IMR-90 (cell line): ENCODE results near the gene GLIPR1L2. TPM values are rescaled to one million over a fixed set of nuclear protein-coding genes. Genes with fewer than 3 reads are reported as not detected.

Source experiments
- ATAC-seq: fragments of 200-7000 bp; cut with Tn5 transposase; 2 replicates; pipeline ENCODE4 v1.9.1; 2020; ENCODE audit warnings: low read depth, mild to moderate bottlenecking, moderate library complexity
- BruUV-seq: library from RNA; stranded (reverse); fragments of 400-500 nt; replicated peaks from 2 replicates; lab custom pipeline; 2021; lab: Mats Ljungman, UMichigan
- CTCF ChIA-PET: fragments of 300-600 bp; formaldehyde crosslinking; extraction: SDS; loops from one replicate; lab custom pipeline; 2021; ENCODE audit warnings: antibody characterized with exemption; lab: Yijun Ruan, JAX
- POLR2A ChIA-PET: fragments of 300-600 bp; sonication (Branson Sonifier 250); formaldehyde crosslinking; loops from one replicate; lab custom pipeline; 2022; ENCODE audit warnings: antibody characterized with exemption; ENCODE audit not compliant: unreplicated experiment; lab: Charles Lee
- DNase-seq: peaks from one replicate; pipeline ENCODE4 v3.0.0; 2013
- H2AFZ ChIP-seq: replicated peaks from 2 replicates; pipeline ENCODE3; 2013; ENCODE audit warnings: low read length, mild to moderate bottlenecking; ENCODE audit not compliant: poor library complexity
- H2AK5ac ChIP-seq: 2 replicates; pipeline ENCODE4 v1.6.1; 2013; ENCODE audit warnings: low read depth, low read length, inconsistent platforms
- H2AK9ac ChIP-seq: replicated peaks from 2 replicates; pipeline ENCODE3; 2013; ENCODE audit warnings: mild to moderate bottlenecking, low read depth, low read length, moderate library complexity; ENCODE audit not compliant: poor library complexity
- H2BK120ac ChIP-seq: 2 replicates; pipeline ENCODE4 v1.6.1; 2013; ENCODE audit warnings: low read depth, low read length, inconsistent platforms
- H2BK15ac ChIP-seq: 3 replicates; pipeline ENCODE4 v1.6.1; 2013; ENCODE audit warnings: low read depth, low read length, inconsistent platforms
- H2BK20ac ChIP-seq: 2 replicates; pipeline ENCODE4 v1.6.1; 2013; ENCODE audit warnings: low read depth, mild to moderate bottlenecking, inconsistent platforms, low read length, moderate library complexity
- H2BK5ac ChIP-seq: 2 replicates; pipeline ENCODE4 v1.6.1; 2013; ENCODE audit warnings: mild to moderate bottlenecking, low read depth, low read length, inconsistent platforms; ENCODE audit not compliant: poor library complexity, severe bottlenecking
- H3K14ac ChIP-seq: replicated peaks from 2 replicates; pipeline ENCODE4 v1.6.1; 2013; ENCODE audit warnings: low read depth, low read length, inconsistent platforms
- H3K18ac ChIP-seq: 2 replicates; pipeline ENCODE4 v1.6.1; 2013; ENCODE audit warnings: low read depth, low read length, control low read depth
- H3K23ac ChIP-seq: 2 replicates; pipeline ENCODE4 v1.6.1; 2013; ENCODE audit warnings: low read depth, low read length, inconsistent platforms
- H3K27ac ChIP-seq: 2 replicates; pipeline ENCODE4 v1.5.1; 2013; ENCODE audit warnings: mild to moderate bottlenecking, control low read depth, low read length; ENCODE audit not compliant: insufficient read depth
- H3K27me3 ChIP-seq: 2 replicates; pipeline ENCODE4 v1.6.1; 2013; ENCODE audit warnings: low read length; ENCODE audit not compliant: control insufficient read depth, insufficient read depth
- H3K36me3 ChIP-seq: 2 replicates; pipeline ENCODE4 v1.6.1; 2013; ENCODE audit warnings: low read length, mixed read lengths; ENCODE audit not compliant: control insufficient read depth, insufficient read depth
- H3K4ac ChIP-seq: 2 replicates; pipeline ENCODE4 v1.6.1; 2013; ENCODE audit warnings: low read depth, low read length, inconsistent platforms
- H3K4me1 ChIP-seq: 2 replicates; pipeline ENCODE4 v1.6.1; 2013; ENCODE audit warnings: low read length, mixed read lengths; ENCODE audit not compliant: control insufficient read depth, insufficient read depth
- H3K4me2 ChIP-seq: 2 replicates; pipeline ENCODE4 v1.6.1; 2013; ENCODE audit warnings: low read depth, mild to moderate bottlenecking, control low read depth, low read length, moderate library complexity
- H3K4me3 ChIP-seq: 2 replicates; pipeline ENCODE4 v1.5.1; 2013; ENCODE audit warnings: low read depth, mild to moderate bottlenecking, control low read depth, low read length, moderate library complexity; ENCODE audit not compliant: insufficient read depth
- H3K56ac ChIP-seq: 2 replicates; pipeline ENCODE4 v1.6.1; 2013; ENCODE audit warnings: low read length, inconsistent platforms; ENCODE audit not compliant: insufficient read depth; ENCODE audit errors: extremely low read depth
- H3K79me1 ChIP-seq, 2 experiments: 2 replicates each; pipeline ENCODE4 v1.6.1; 2013; ENCODE audit warnings: low read length in 2 of 2, inconsistent platforms in 1 of 2, low read depth in 1 of 2
- H3K9ac ChIP-seq: 2 replicates; pipeline ENCODE4 v1.6.1; 2013; ENCODE audit warnings: low read depth, low read length, control low read depth
- H3K9me1 ChIP-seq: 2 replicates; pipeline ENCODE4 v1.6.1; 2013; ENCODE audit warnings: low read length, inconsistent platforms; ENCODE audit not compliant: insufficient read depth
- H3K9me3 ChIP-seq: 2 replicates; pipeline ENCODE4 v1.6.1; 2013; ENCODE audit warnings: low read length; ENCODE audit not compliant: control insufficient read depth, insufficient read depth
- H4K20me1 ChIP-seq: 2 replicates; pipeline ENCODE4 v1.6.1; 2013; ENCODE audit warnings: low read length, inconsistent platforms; ENCODE audit not compliant: insufficient read depth
- H4K5ac ChIP-seq: 2 replicates; pipeline ENCODE4 v1.6.1; 2013; ENCODE audit warnings: mild to moderate bottlenecking, low read depth, low read length, control low read depth
- H4K8ac ChIP-seq, 2 experiments: 2 replicates each; pipeline ENCODE4 v1.6.1; 2013; ENCODE audit warnings: low read depth in 2 of 2, low read length in 2 of 2, control low read depth in 1 of 2, inconsistent platforms in 1 of 2
- H4K91ac ChIP-seq: 2 replicates; pipeline ENCODE4 v1.6.1; 2013; ENCODE audit warnings: low read depth, low read length, inconsistent platforms; ENCODE audit not compliant: insufficient read depth
- BHLHE40 ChIP-seq: fragments of 150-350 bp; IDR thresholded peaks from 2 replicates; pipeline ENCODE4 v1.6.1; 2016; ENCODE audit warnings: mild to moderate bottlenecking, low read depth, low read length
- CEBPB ChIP-seq: IDR thresholded peaks from 2 replicates; pipeline ENCODE4 v1.6.1; 2012; ENCODE audit warnings: low read depth, low read length, improper control_type of control experiment
- CHD1 ChIP-seq: IDR thresholded peaks from 2 replicates; pipeline ENCODE4 v1.6.1; 2012; ENCODE audit warnings: low read depth, low read length, improper control_type of control experiment
- CTCF ChIP-seq: conservative IDR thresholded peaks from 2 replicates; pipeline ENCODE4 v1.5.1; 2012; ENCODE audit warnings: mild to moderate bottlenecking, low read depth, low read length, improper control_type of control experiment
- ELK1 ChIP-seq: fragments of 150-350 bp; IDR thresholded peaks from 2 replicates; pipeline ENCODE4 v1.6.1; 2016; ENCODE audit warnings: low read depth, mild to moderate bottlenecking, low read length, moderate library complexity, borderline replicate concordance
- FOS ChIP-seq: fragments of 150-350 bp; IDR thresholded peaks from 2 replicates; pipeline ENCODE4 v1.6.1; 2016; ENCODE audit warnings: low read depth, low read length
- MAFK ChIP-seq: IDR thresholded peaks from 2 replicates; pipeline ENCODE4 v1.6.1; 2012; ENCODE audit warnings: low read depth, low read length, improper control_type of control experiment
- MAZ ChIP-seq: IDR thresholded peaks from 2 replicates; pipeline ENCODE4 v1.6.1; 2012; ENCODE audit warnings: low read depth, mild to moderate bottlenecking, low read length, improper control_type of control experiment, moderate library complexity, borderline replicate concordance
- MXI1 ChIP-seq: IDR thresholded peaks from 2 replicates; pipeline ENCODE4 v1.6.1; 2012; ENCODE audit warnings: low read depth, mild to moderate bottlenecking, low read length, moderate library complexity, borderline replicate concordance
- NFE2L2 ChIP-seq: fragments of 150-350 bp; IDR thresholded peaks from 2 replicates; pipeline ENCODE4 v1.6.1; 2016; ENCODE audit warnings: low read depth, mild to moderate bottlenecking, low read length
- POLR2A ChIP-seq: IDR thresholded peaks from 2 replicates; pipeline ENCODE4 v1.6.1; 2012; ENCODE audit warnings: mild to moderate bottlenecking, low read depth, low read length
- RAD21 ChIP-seq: IDR thresholded peaks from 2 replicates; pipeline ENCODE4 v1.6.1; 2012; ENCODE audit warnings: low read length, improper control_type of control experiment
- RCOR1 ChIP-seq: IDR thresholded peaks from 2 replicates; pipeline ENCODE4 v1.6.1; 2012; ENCODE audit warnings: mild to moderate bottlenecking, low read length, improper control_type of control experiment; ENCODE audit not compliant: insufficient replicate concordance
- RFX5 ChIP-seq: IDR thresholded peaks from 2 replicates; pipeline ENCODE4 v1.8.0; 2012; ENCODE audit warnings: low read depth, mild to moderate bottlenecking, low read length, moderate library complexity
- SMC3 ChIP-seq: fragments of 150-350 bp; IDR thresholded peaks from 2 replicates; pipeline ENCODE4 v1.6.1; 2016; ENCODE audit warnings: low read depth, mild to moderate bottlenecking, antibody characterized with exemption, low read length, moderate library complexity
- USF2 ChIP-seq: fragments of 150-350 bp; IDR thresholded peaks from 2 replicates; pipeline ENCODE4 v1.6.1; 2017; ENCODE audit warnings: mild to moderate bottlenecking, antibody characterized with exemption, low read length, low read depth
- WGBS, 2 experiments: methylation state at CpG; one replicate each; pipeline versions ENCODE4 v1.1.5 to v1.1.7; 2013; ENCODE audit warnings: missing lambda C conversion rate in 2 of 2; ENCODE audit not compliant: insufficient read length in 1 of 2; ENCODE audit errors: extremely low coverage in 2 of 2; 5-methylcytosine and 5-hydroxymethylcytosine counted together
- dilution Hi-C: fragments of 300-500 bp; cut with HindIII; formaldehyde crosslinking; loops from one replicate; pipeline ENCODE4 v1.14.3; 2018; ENCODE audit warnings: low sequenced_read_pairs; ENCODE audit not compliant: unreplicated experiment
- in situ Hi-C: fragments of 300-500 bp; cut with MboI; formaldehyde crosslinking; loops from 3 replicates; pipeline ENCODE4 v1.14.3; 2019; ENCODE audit warnings: low sequenced_read_pairs, inconsistent platforms, mixed read lengths
- intact Hi-C: fragments of 100-400 bp; cut with micrococcal nuclease; formaldehyde crosslinking; loops from 2 replicates; pipeline ENCODE4 v1.10.0; 2022
- polyA plus RNA-seq, 3 experiments: library from polyadenylated mRNA; depleted of rRNA; stranded (reverse); fragments of >200 nt; gene quantifications; 2 replicates each; pipeline ENCODE4 v1.2.3, GENCODE V29; 2012; ENCODE audit warnings: low replicate concordance in 1 of 3
- total RNA-seq: library from RNA; depleted of rRNA; stranded (reverse); fragments of >200 nt; gene quantifications from 2 replicates; pipeline ENCODE4 v1.2.3, GENCODE V29; 2012

GLIPR1L2 gene
- total and polyA plus RNA-seq, 2 of the 4 experiments (the other 2 are of a cell fraction), result 0.07 TPM; not detected in 1

GRCh38 chr12:75374971-75375370 lies 15.9 kb upstream of the GLIPR1L2 start:
- H2BK20ac ChIP-seq, result no peak overlapping the region
- no peak overlapping the region for H3K14ac ChIP-seq
- 86% methylated on average over 1 of the region's 2 CpGs; no CpG with 5 or more reads in 1 of the 2 experiments for WGBS, 2 experiments
- H2BK120ac ChIP-seq, result no peak overlapping the region
- H3K9me3 ChIP-seq, result no peaks in the 10 kb centered on the region
- dilution Hi-C loops (no loop called here), intact Hi-C loops (no loop called here), in situ Hi-C loops (no loop called here)
- H3K9me1 ChIP-seq, result no peaks in the 10 kb centered on the region; the same call in 1 of the 2 replicates
- H3K4ac ChIP-seq, result no peak overlapping the region
- peaks cover 8% of the 10 kb centered on the region for H3K4me1 ChIP-seq
- H3K18ac ChIP-seq, result no peak overlapping the region
- POLR2A ChIA-PET, result no interaction called here
- DNase-seq (no peak), ATAC-seq (no peak)
- no TSS peak for BruUV-seq
- H3K4me3 ChIP-seq, result no peak overlapping the region
- no peak overlapping the region for H2BK5ac ChIP-seq
- no peaks in the 10 kb centered on the region for H3K36me3 ChIP-seq
- no peak overlapping the region for H2AK9ac ChIP-seq
- no peak overlapping the region for H4K91ac ChIP-seq
- no peak overlapping the region for H3K23ac ChIP-seq
- H2AK5ac ChIP-seq, result no peak overlapping the region
- H3K9ac ChIP-seq, result no peak overlapping the region
- no peak overlapping the region for H3K56ac ChIP-seq
- no peak overlapping the region for H3K27ac ChIP-seq
- CTCF ChIA-PET, result no interaction called here
- H3K27me3 ChIP-seq, result no peaks in the 10 kb centered on the region
- H4K5ac ChIP-seq, result no peak overlapping the region
- no peak overlapping the region for H2BK15ac ChIP-seq
- no peaks in the 10 kb centered on the region for H3K79me1 ChIP-seq
- H2AFZ ChIP-seq, result no peak overlapping the region
- H3K4me2 ChIP-seq, result no peak overlapping the region
- TF ChIP-seq MAFK (no peak), RFX5 (no peak), NFE2L2 (no peak), BHLHE40 (no peak), CHD1 (no peak), RCOR1 (no peak), MXI1 (no peak), CTCF (no peak), USF2 (no peak), FOS (no peak), POLR2A (no peak), RAD21 (no peak), SMC3 (no peak), MAZ (no peak), ELK1 (no peak), CEBPB (no peak)
- H4K8ac ChIP-seq, result no peak overlapping the region
- no peaks in the 10 kb centered on the region for H4K20me1 ChIP-seq
